ENCODE data around the gene ISM1.

ISM1 gene

GRCh38 chr20:13261460-13262301 is 40.6 kb downstream of the ISM1 start:
- peak; percentile 66 for TF ChIP-seq CTCF (IDR thresholded peaks at IDR 0.05; ENCODE audit: low read depth, low read length)
- H3K4me3 ChIP-seq (replicated peaks in 1 of 2; ENCODE audit: low read depth in 2 of 2, low read length in 2 of 2) = no peak overlapping the region
- peak; percentile 35 to 58 for DNase-seq (ENCODE audit: low read depth in 2 of 2)

- DNase-seq (ENCODE audit: low read depth in 2 of 2) = no peak
- no peak overlapping the region for H3K4me3 ChIP-seq (replicated peaks in 1 of 2; ENCODE audit: low read depth in 2 of 2, low read length in 2 of 2)
- TF ChIP-seq CTCF (IDR thresholded peaks at IDR 0.05; ENCODE audit: low read depth, low read length) = no peak
Observed at GRCh38 chr20:13262302-13262650, 41.2 kb downstream of the ISM1 start.

- TF ChIP-seq CTCF (IDR thresholded peaks at IDR 0.05; ENCODE audit: low read depth, low read length) = no peak
- no peak overlapping the region for H3K4me3 ChIP-seq (replicated peaks in 1 of 2; ENCODE audit: low read depth in 2 of 2, low read length in 2 of 2)
- no peak for DNase-seq (ENCODE audit: low read depth in 2 of 2)
Observed at GRCh38 chr20:13262671-13263360, 41.7 kb downstream of the ISM1 start.

GRCh38 chr20:13263451-13263850 is 42.4 kb downstream of the ISM1 start:
- H3K4me3 ChIP-seq (replicated peaks in 1 of 2; ENCODE audit: low read depth in 2 of 2, low read length in 2 of 2) = no peak overlapping the region
- no peak for TF ChIP-seq CTCF (IDR thresholded peaks at IDR 0.05; ENCODE audit: low read depth, low read length)
- no peak for DNase-seq (ENCODE audit: low read depth in 2 of 2)

- no peak overlapping the region for H3K4me3 ChIP-seq (replicated peaks in 1 of 2; ENCODE audit: low read depth in 2 of 2, low read length in 2 of 2)
- no peak for DNase-seq (ENCODE audit: low read depth in 2 of 2)
- TF ChIP-seq CTCF (IDR thresholded peaks at IDR 0.05; ENCODE audit: low read depth, low read length) = no peak
Observed at GRCh38 chr20:13264907-13265306, 43.8 kb downstream of the ISM1 start.

GRCh38 chr20:13265941-13266340 is 44.9 kb downstream of the ISM1 start:
- no peak overlapping the region for H3K4me3 ChIP-seq (replicated peaks in 1 of 2; ENCODE audit: low read depth in 2 of 2, low read length in 2 of 2)
- no peak for TF ChIP-seq CTCF (IDR thresholded peaks at IDR 0.05; ENCODE audit: low read depth, low read length)
- DNase-seq (ENCODE audit: low read depth in 2 of 2) = no peak
